Mesenteric fat pad (tissue), 1 donor: ENCODE data around the gene GPR83. TPM values are rescaled to one million over a fixed set of nuclear protein-coding genes. Genes with fewer than 3 reads are reported as not detected.
"Not testable (repeated sequence)": the region's sequence is repeated elsewhere in the genome, so short reads cannot be mapped to it uniquely, and the experiment has no call there.

Experiments used
- DNase-seq: peaks from one replicate; pipeline ENCODE4 v3.0.0-alpha.2; 2020; ENCODE audit warnings: low spot score
- total RNA-seq: library from RNA; stranded (reverse); fragmentation: NEBNext Ultra II Directional; extraction: Animal tissue kit (Norgen Biotek cat#: 25700); gene quantifications from one replicate; pipeline ENCODE4 v1.2.1, GENCODE V29; 2021
- donor health status: DM: yes; HTN: yes; CAD: no.

Gene GPR83
- total RNA-seq, 1 donor from 2014 or later: not detected

GRCh38 chr11:94376841-94377240, 24.4 kb downstream of the GPR83 start:
- no peak for DNase-seq

GRCh38 chr11:94370576-94370975, 30.6 kb downstream of the GPR83 start:
- not testable (repeated sequence) for DNase-seq

GRCh38 chr11:94350850-94351563, 50.2 kb downstream of the GPR83 start:
- not testable (repeated sequence) for DNase-seq

GRCh38 chr11:94346311-94346710, 54.9 kb downstream of the GPR83 start:
- DNase-seq: not testable (repeated sequence)

GRCh38 chr11:94343495-94343894, 57.7 kb downstream of the GPR83 start:
- no peak for DNase-seq

- DNase-seq: no peak
These were observed 59.0 kb downstream of the GPR83 start for GRCh38 chr11:94342250-94342649.

- DNase-seq: no peak
These were observed 62.6 kb downstream of the GPR83 start for GRCh38 chr11:94338651-94339050.

GRCh38 chr11:94336033-94336432, 65.2 kb downstream of the GPR83 start:
- DNase-seq: no peak

GRCh38 chr11:94332814-94333213, 68.4 kb downstream of the GPR83 start:
- no peak for DNase-seq

- DNase-seq: no peak
These were observed 70.4 kb downstream of the GPR83 start for GRCh38 chr11:94330789-94331188.

- DNase-seq: no peak
These were observed 71.7 kb downstream of the GPR83 start for GRCh38 chr11:94329501-94329900.

- no peak for DNase-seq
These were observed 72.6 kb downstream of the GPR83 start for GRCh38 chr11:94328587-94329080.

Other genes with a start within 250 kb of the GPR83 start
- not detected for gene IZUMO1R, start 96.8 kb downstream of the GPR83 start, total RNA-seq
- gene MRE11, start 92.4 kb upstream of the GPR83 start, total RNA-seq: 14.1 TPM
- gene ANKRD49, start 92.6 kb upstream of the GPR83 start, total RNA-seq: 10.1 TPM
- not detected for gene C11orf97, start 111.0 kb upstream of the GPR83 start, total RNA-seq
- 5.5 TPM for gene FUT4, start 142.5 kb upstream of the GPR83 start, total RNA-seq
- gene PIWIL4, start 165.9 kb upstream of the GPR83 start, total RNA-seq: 1.5 TPM